BLaER1 treated with 17β-estradiol and CSF1 and Interleukin-3, amounts not matched to agents 10 nM and 100 nM (cell line): ENCODE measurements around the gene EP400.

ENCODE experiments used
- H3K27ac ChIP-seq, 11 experiments: shearing (Covaris generic); formaldehyde crosslinking; 2 replicates each; pipeline ENCODE4 v1.8.1; 2022
- H3K27me3 ChIP-seq, 11 experiments: shearing (Covaris generic); formaldehyde crosslinking; 2 replicates each; pipeline ENCODE4 v1.8.1; 2022
- H3K36me3 ChIP-seq, 11 experiments: shearing (Covaris generic); formaldehyde crosslinking; 2 replicates each; pipeline ENCODE4 v1.8.1; 2022
- H3K4me1 ChIP-seq, 10 experiments: shearing (Covaris generic); formaldehyde crosslinking; 2 replicates each; pipeline ENCODE4 v1.8.1; 2022
- H3K4me2 ChIP-seq, 11 experiments: shearing (Covaris generic); formaldehyde crosslinking; 2 replicates each; pipeline ENCODE4 v1.8.1; 2022
- H3K4me3 ChIP-seq, 10 experiments: shearing (Covaris generic); formaldehyde crosslinking; 2 replicates each; pipeline ENCODE4 v1.8.1; 2022
- H3K9ac ChIP-seq, 11 experiments: shearing (Covaris generic); formaldehyde crosslinking; 2 replicates each; pipeline ENCODE4 v1.8.1; 2022
- H3K9me3 ChIP-seq, 11 experiments: shearing (Covaris generic); formaldehyde crosslinking; replicated peaks in 1 of 11; 2 replicates each; pipeline ENCODE4 v1.8.1; 2022
- H4K20me1 ChIP-seq, 11 experiments: shearing (Covaris generic); formaldehyde crosslinking; 2 replicates each; pipeline ENCODE4 v1.8.1; 2022
- Cebpa-rat ChIP-seq, 11 experiments: shearing (Covaris generic); IDR thresholded peaks; 2 replicates each; pipeline ENCODE4 v1.8.1; 2022

Gene EP400

DNA sequence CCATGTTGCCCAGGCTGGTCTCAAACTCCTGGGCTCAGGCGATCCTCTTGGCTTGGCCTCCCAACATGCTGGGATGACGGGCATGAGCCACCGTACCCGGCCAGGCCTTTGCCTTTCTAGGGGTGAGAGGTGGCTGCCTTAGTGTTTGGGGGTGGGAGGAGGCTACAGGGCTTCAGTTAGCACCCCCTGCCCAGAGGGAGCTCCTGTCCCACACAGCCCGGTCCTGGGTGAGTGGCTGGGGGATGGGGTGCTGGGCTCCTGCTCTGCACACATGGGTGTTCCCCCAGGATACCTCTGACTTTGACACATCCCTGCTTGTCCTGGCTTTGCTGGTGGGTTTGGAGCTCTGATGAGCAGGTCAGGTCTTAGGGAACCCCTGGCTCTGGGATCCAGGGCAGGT lies 45.4 kb upstream of the EP400 start:
- Histone ChIP-seq H3K36me3 (peaks cover 17 to 62% (median 45%) of the 10 kb centered on the region in 11 experiments), H3K4me3 (no peak overlapping the region), H3K9ac (peak overlapping the region in 4 of 11 experiments; percentile 20 to 26 (median 24); a peak in 1 of 22 replicates), H3K4me1 (peaks cover 14 to 75% (median 65%) of the 10 kb centered on the region in 10 experiments), H3K27ac (peak overlapping the region in 1 of 11 experiments; percentile 25; a peak in 1 of 22 replicates), H4K20me1 (peaks cover 87 to 100% (median 98%) of the 10 kb centered on the region in 11 experiments), H3K4me2 (peak overlapping the region in 3 of 11 experiments; percentile 5 to 67 (median 34); a peak in 2 of 22 replicates), H3K27me3 (no peaks in the 10 kb centered on the region), H3K9me3 (no peaks in the 10 kb centered on the region)
- no peak for TF ChIP-seq Cebpa-rat (IDR thresholded peaks at IDR 0.05)

DNA sequence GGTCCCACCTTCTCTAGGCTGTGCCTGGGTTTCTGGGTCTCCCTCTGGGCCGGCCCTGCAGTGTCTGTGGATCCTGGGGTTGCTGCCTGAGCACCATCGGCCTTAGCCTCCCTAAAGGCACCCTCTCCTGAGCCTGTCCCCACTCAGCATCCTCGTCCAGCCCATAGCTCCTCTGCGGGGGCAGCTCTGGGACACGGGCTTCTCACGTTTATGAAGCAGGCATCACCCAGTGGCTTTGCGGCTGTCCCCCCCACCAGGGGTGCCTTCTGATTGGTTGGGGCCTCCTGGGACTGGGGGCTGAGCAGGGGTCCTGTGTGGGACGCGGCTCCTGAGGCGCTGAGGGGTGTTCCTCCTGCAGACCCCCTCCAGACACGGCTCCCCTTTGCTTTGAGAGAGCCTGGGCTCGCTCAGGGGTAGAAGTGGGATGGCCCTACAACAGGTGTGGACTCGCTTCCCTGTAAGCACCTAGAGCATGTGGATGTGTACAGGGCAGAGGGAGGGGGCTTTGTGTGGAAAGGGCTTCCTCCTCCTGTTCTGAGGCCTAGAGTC lies 44.6 kb upstream of the EP400 start:
- Histone ChIP-seq H3K4me1 (peaks cover 22 to 75% (median 66%) of the 10 kb centered on the region in 10 experiments), H3K27ac (peak overlapping the region in 2 of 11 experiments; percentile 3 to 25; a peak in 1 of 22 replicates), H3K36me3 (peaks cover 18 to 65% (median 42%) of the 10 kb centered on the region in 11 experiments), H3K4me2 (no peak overlapping the region; a peak in 1 of 22 replicates), H3K27me3 (no peaks in the 10 kb centered on the region), H3K4me3 (no peak overlapping the region), H3K9ac (peak overlapping the region in 2 of 11 experiments; percentile 9 to 23; a peak in 1 of 22 replicates), H3K9me3 (no peaks in the 10 kb centered on the region), H4K20me1 (peaks cover 95 to 100% (median 98%) of the 10 kb centered on the region in 11 experiments)
- no peak for TF ChIP-seq Cebpa-rat (IDR thresholded peaks at IDR 0.05)

DNA sequence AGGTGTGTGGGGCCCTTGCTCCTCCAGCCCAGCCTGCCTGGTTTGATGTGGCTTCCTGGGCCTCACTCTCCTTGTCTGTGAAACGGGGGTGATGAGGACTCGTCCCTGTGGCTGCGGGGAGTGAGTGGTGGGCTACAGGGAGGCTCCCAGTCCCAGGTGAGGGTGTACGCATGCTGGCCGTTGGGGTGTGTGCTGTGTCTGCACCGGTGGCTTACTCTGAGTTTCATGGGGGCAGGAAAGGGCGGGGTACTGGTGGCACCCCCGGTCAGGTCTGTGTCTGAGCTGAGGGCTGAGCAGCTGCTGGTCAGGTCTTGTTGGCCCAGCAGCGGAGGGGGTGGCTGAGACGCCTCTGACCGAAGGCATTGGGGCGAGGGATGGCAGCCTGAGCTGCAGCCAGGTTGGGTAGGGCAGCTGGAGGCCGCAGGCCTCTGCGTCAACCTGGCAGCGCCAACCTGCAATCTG lies 44.1 kb upstream of the EP400 start:
- peak overlapping the region in 1 of 11 experiments; percentile 9; a peak in 1 of 22 replicates for H3K9ac ChIP-seq

DNA sequence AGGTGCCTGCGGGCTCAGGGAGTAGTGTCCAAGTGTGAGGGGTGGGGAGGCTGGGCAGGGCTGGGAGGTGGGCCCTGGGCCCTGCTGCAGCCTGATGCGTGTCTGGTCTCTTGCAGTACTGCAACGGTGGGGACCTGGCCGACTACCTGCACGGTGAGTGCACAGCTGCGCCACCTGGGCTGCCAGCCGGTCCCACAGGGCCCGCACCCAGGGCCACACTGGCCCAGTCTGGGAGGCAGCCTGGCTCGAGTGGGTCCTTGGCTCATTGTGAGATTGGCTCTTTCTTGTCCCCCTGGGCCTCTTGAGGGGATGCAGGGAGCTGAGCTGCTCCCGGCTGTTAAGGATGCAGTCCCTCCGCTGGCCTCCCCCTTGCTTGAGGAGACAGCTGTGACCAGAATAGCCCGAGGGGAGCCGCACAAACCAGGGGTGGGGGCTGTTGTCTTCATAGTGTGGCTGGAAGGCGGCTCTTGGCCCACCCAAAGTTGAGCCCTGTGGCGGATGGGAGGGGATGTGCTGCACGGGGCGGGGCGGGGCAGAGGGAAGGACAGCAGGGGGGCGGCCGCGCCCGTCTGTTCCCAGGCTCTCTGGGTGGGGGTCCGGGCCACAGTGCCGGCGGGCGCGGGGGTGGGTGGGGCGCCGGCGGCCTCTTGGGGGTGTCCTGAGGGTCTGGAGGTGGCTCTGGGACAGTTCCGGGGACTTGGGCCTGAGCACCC lies 42.2 kb upstream of the EP400 start:
- Histone ChIP-seq H3K4me3 (no peak overlapping the region), H3K4me1 (peaks cover 37 to 78% (median 68%) of the 10 kb centered on the region in 10 experiments), H3K27me3 (no peaks in the 10 kb centered on the region), H3K4me2 (no peak overlapping the region), H3K9me3 (no peaks in the 10 kb centered on the region), H3K27ac (no peak overlapping the region), H4K20me1 (peaks cover 97 to 100% (median 98%) of the 10 kb centered on the region in 11 experiments), H3K9ac (no peak overlapping the region), H3K36me3 (peaks cover 26 to 78% (median 53%) of the 10 kb centered on the region in 11 experiments)
- no peak for TF ChIP-seq Cebpa-rat (IDR thresholded peaks at IDR 0.05)

More for the DNA sequence above, 44.1 kb upstream of the EP400 start:
- H3K4me1 ChIP-seq = peaks cover 27 to 75% (median 66%) of the 10 kb centered on the region in 10 experiments
- 0 out of 22 replicates have a peak overlapping the region, but pooled peaks of 1 of the 11 experiments have one; percentile 3 for H3K27ac ChIP-seq
- no peaks in the 10 kb centered on the region for H3K9me3 ChIP-seq
- peaks cover 18 to 65% (median 40%) of the 10 kb centered on the region in 11 experiments for H3K36me3 ChIP-seq
- H3K4me2 ChIP-seq = no peak overlapping the region
- no peaks in the 10 kb centered on the region for H3K27me3 ChIP-seq
- no peak overlapping the region for H3K4me3 ChIP-seq
- no peak for TF ChIP-seq Cebpa-rat (IDR thresholded peaks at IDR 0.05)
- H4K20me1 ChIP-seq = peaks cover 95 to 100% (median 98%) of the 10 kb centered on the region in 11 experiments

DNA sequence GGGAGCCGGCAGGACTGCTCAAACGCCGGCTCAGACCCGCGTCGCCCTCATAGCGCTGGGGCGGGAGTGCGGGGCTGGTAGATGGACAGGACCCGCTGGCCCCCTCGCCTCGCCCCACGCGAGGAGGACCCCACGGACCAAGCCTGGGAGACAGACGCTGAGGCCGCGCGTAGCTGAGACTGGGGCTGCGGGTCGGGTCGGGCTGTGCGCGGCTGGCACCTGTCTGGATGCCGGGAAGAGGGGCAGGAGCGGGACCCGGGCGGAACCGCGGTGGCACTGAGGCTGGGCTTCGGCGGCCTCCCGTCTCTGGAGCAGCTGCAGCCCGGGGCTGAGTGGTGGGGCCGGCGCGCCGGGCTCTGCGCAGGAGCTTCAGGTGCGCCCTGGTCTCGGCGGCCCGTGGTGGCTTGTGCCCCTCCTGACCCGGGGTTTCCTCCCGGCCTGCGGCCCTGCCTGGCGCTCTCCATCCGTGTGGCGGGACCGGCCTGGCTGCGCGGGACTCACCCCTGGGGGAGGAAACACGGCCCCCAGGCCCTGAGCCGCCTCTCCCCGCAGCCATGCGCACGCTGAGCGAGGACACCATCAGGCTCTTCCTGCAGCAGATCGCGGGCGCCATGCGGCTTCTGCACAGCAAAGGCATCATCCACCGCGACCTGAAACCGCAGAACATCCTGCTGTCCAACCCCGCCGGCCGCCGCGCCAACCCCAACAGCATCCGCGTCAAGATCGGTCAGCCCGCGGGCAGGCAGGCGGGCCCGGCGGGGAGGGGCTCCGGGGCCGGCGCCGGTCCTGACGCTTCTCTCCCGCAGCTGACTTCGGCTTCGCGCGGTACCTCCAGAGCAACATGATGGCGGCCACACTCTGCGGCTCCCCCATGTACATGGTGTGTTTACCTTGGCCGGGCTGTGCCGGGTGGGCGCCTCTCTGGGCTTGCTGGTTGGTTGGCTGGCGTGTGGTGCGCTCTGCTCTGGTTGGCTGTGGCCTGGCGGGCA lies 41.4 kb upstream of the EP400 start:
- H3K9ac ChIP-seq = peak overlapping the region in 6 of 11 experiments; percentile 46 to 74 (median 66); a peak in 4 of 22 replicates
- H3K4me2 ChIP-seq = peak overlapping the region; percentile 82 to 94 (median 89); a peak in 20 of 22 replicates
- peak overlapping the region in 4 of 11 experiments; percentile 60 to 81 (median 78); a peak in 4 of 22 replicates for H3K27ac ChIP-seq
- H3K4me1 ChIP-seq = peaks cover 43 to 76% (median 65%) of the 10 kb centered on the region in 10 experiments
- no peaks in the 10 kb centered on the region for H3K27me3 ChIP-seq
- no peaks in the 10 kb centered on the region for H3K9me3 ChIP-seq
- peaks cover 93 to 100% (median 97%) of the 10 kb centered on the region in 11 experiments for H4K20me1 ChIP-seq
- TF ChIP-seq Cebpa-rat (IDR thresholded peaks at IDR 0.05) = no peak
- H3K36me3 ChIP-seq = peaks cover 26 to 87% (median 60%) of the 10 kb centered on the region in 11 experiments
- peak overlapping the region in 1 of 10 experiments; percentile 19; a peak in 1 of 20 replicates for H3K4me3 ChIP-seq

DNA sequence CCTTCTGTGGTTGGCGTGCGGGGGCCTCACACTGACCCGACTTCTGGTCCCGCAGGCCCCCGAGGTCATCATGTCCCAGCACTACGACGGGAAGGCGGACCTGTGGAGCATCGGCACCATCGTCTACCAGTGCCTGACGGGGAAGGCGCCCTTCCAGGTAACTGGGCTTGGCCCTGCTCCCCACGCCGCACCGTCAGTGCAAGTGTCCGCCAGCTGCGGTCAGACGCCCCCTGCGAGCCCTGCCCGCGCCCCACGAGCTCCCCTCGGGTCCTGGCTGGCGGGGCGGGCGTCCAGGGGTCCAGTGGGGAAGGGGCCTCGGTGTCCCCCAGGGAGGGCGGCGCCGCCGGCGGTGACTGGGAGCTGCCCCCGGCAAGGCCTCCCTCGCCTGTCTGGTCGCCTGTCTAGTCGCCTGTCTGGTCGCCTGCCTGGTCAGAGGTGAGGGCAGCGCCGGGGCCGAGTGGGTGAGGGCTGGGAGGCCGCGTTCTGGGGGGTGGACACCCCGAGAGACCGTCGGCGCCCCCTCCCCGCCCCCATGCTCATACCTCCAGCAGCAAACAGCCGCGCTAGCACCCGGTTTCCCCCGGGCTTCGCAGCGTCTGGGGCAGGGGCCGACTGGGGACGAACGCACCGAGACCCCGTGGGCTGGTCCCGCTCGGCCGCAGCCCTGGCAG lies 40.5 kb upstream of the EP400 start:
- H3K27ac ChIP-seq = peak overlapping the region in 8 of 11 experiments; percentile 23 to 81 (median 68); a peak in 13 of 22 replicates
- no peak for TF ChIP-seq Cebpa-rat (IDR thresholded peaks at IDR 0.05)
- peak overlapping the region in 9 of 11 experiments; percentile 24 to 74 (median 59); a peak in 15 of 22 replicates for H3K9ac ChIP-seq
- peaks cover 85 to 100% (median 96%) of the 10 kb centered on the region in 11 experiments for H4K20me1 ChIP-seq
- peaks cover 32 to 91% (median 68%) of the 10 kb centered on the region in 11 experiments for H3K36me3 ChIP-seq
- peak overlapping the region; percentile 82 to 94 (median 89) for H3K4me2 ChIP-seq
- peaks cover 43 to 68% (median 57%) of the 10 kb centered on the region in 10 experiments for H3K4me1 ChIP-seq
- H3K4me3 ChIP-seq = peak overlapping the region in 2 of 10 experiments; percentile 19 to 42; a peak in 2 of 20 replicates
- no peaks in the 10 kb centered on the region for H3K27me3 ChIP-seq
- H3K9me3 ChIP-seq = no peaks in the 10 kb centered on the region

DNA sequence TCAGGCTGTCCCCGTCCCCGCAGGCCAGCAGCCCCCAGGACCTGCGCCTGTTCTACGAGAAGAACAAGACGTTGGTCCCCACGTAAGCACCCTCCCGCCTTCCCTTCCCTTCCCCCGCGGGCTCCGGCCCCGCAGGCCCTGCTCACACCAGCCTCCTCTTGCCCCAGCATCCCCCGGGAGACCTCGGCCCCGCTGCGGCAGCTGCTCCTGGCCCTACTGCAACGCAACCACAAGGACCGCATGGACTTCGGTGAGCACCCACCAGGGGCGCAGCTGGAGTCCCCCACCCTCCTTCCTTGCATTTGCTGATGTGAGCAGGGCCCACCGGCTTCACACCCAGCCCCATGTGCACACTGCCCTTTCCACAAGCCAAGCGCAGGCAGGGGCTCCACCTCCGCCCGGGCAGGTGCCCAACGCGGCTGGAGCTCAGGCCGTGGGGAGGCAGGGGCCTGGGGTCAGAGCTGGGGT lies 40.0 kb upstream of the EP400 start:
- H3K27ac ChIP-seq = peak overlapping the region in 9 of 11 experiments; percentile 23 to 81 (median 60); a peak in 14 of 22 replicates
- no peaks in the 10 kb centered on the region for H3K9me3 ChIP-seq
- peak overlapping the region; percentile 82 to 94 (median 89) for H3K4me2 ChIP-seq
- peaks cover 36 to 97% (median 74%) of the 10 kb centered on the region in 11 experiments for H3K36me3 ChIP-seq
- peak overlapping the region in 10 of 11 experiments; percentile 24 to 74 (median 58); a peak in 15 of 22 replicates for H3K9ac ChIP-seq
- H3K27me3 ChIP-seq = no peaks in the 10 kb centered on the region
- H3K4me3 ChIP-seq = peak overlapping the region in 3 of 10 experiments; percentile 13 to 42 (median 24); a peak in 5 of 20 replicates
- peak in 2 of 11 experiments; percentile 7 to 8; a peak in 1 of 22 replicates for TF ChIP-seq Cebpa-rat (IDR thresholded peaks at IDR 0.05)
- H4K20me1 ChIP-seq = peaks cover 79 to 100% (median 96%) of the 10 kb centered on the region in 11 experiments
- H3K4me1 ChIP-seq = peaks cover 43 to 63% (median 52%) of the 10 kb centered on the region in 10 experiments
